ENCODE data around the gene CTRB1.

DNA sequence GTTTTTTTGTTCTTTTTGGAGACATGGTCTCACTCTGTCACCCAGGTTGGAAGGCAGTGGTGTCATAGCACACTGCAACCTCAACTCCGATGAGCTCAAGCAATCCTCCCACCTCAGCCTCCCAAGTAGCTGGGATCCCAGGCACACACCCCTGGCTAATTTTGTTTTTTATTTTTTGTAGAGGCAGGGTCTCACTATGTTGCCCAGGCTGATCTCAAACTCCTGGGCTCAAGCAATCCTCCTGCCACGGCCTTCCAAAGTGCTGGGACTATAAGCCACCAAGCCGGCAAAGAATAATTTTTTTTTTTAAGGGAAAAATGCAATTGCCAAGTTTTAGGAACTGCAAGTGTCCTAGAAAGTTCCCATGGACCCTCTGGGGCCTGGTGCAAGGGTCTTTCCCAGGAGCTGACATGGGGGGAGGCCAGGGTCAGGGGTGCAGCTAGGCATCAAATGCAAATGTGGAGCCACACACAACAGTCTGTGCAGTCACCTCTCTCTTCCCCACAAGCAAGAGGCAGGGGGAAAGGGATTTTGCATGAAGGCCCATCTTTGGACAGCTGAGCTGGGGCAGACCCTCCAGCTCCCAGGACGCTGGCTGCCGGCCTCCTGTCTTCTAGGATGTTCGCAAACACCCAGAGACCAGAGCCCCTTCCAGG lies 52.8 kb downstream of the CTRB1 start:
- TF ChIP-seq, protein P1, sequence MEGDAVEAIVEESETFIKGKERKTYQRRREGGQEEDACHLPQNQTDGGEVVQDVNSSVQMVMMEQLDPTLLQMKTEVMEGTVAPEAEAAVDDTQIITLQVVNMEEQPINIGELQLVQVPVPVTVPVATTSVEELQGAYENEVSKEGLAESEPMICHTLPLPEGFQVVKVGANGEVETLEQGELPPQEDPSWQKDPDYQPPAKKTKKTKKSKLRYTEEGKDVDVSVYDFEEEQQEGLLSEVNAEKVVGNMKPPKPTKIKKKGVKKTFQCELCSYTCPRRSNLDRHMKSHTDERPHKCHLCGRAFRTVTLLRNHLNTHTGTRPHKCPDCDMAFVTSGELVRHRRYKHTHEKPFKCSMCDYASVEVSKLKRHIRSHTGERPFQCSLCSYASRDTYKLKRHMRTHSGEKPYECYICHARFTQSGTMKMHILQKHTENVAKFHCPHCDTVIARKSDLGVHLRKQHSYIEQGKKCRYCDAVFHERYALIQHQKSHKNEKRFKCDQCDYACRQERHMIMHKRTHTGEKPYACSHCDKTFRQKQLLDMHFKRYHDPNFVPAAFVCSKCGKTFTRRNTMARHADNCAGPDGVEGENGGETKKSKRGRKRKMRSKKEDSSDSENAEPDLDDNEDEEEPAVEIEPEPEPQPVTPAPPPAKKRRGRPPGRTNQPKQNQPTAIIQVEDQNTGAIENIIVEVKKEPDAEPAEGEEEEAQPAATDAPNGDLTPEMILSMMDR (IDR thresholded peaks at IDR 0.05; ENCODE audit: poor library complexity) = no peak
- TF ChIP-seq EZH2 (IDR thresholded peaks at IDR 0.05; ENCODE audit: borderline replicate concordance) = no peak

Measured in hepatocyte (in vitro differentiated cells).